Mesendoderm (in vitro differentiated cells): ENCODE data around the gene ADAMTS17.

Source experiments
- DNase-seq: peaks from one replicate; pipeline ENCODE4 v3.0.0; 2013
- H2AK5ac ChIP-seq: 2 replicates; pipeline ENCODE4 v1.6.1; 2013; ENCODE audit warnings: low read length, inconsistent platforms
- H2BK120ac ChIP-seq: 2 replicates; pipeline ENCODE4 v1.6.1; 2013; ENCODE audit warnings: low read depth, mild to moderate bottlenecking, low read length, moderate library complexity, mixed read lengths
- H2BK15ac ChIP-seq: replicated peaks from 2 replicates; pipeline ENCODE4 v1.6.1; 2013; ENCODE audit warnings: low read depth, mild to moderate bottlenecking, moderate library complexity
- H2BK5ac ChIP-seq: 2 replicates; pipeline ENCODE4 v1.6.1; 2013; ENCODE audit warnings: low read length, inconsistent platforms
- H3K18ac ChIP-seq: 2 replicates; pipeline ENCODE4 v1.6.1; 2013; ENCODE audit warnings: mild to moderate bottlenecking, low read length, mixed read lengths
- H3K23ac ChIP-seq: one replicate; pipeline ENCODE4 v1.6.1; 2013; ENCODE audit warnings: low read length
- H3K27ac ChIP-seq: 2 replicates; pipeline ENCODE4 v1.5.1; 2013; ENCODE audit warnings: low read depth, mild to moderate bottlenecking, inconsistent platforms, low read length, moderate library complexity
- H3K27me3 ChIP-seq: 2 replicates; pipeline ENCODE4 v1.6.1; 2013; ENCODE audit warnings: low read length, control low read depth, mild to moderate bottlenecking, inconsistent platforms; ENCODE audit not compliant: insufficient read depth, poor library complexity
- H3K36me3 ChIP-seq: 2 replicates; pipeline ENCODE4 v1.6.1; 2013; ENCODE audit warnings: low read length, inconsistent platforms; ENCODE audit not compliant: control insufficient read depth, insufficient read depth
- H3K4ac ChIP-seq: one replicate; pipeline ENCODE4 v1.6.1; 2013; ENCODE audit warnings: low read depth, mild to moderate bottlenecking, low read length, moderate library complexity
- H3K4me1 ChIP-seq: 2 replicates; pipeline ENCODE4 v1.6.1; 2013; ENCODE audit warnings: low read depth, low read length, inconsistent platforms; ENCODE audit not compliant: control insufficient read depth
- H3K4me2 ChIP-seq: 2 replicates; pipeline ENCODE4 v1.6.1; 2013; ENCODE audit warnings: low read length
- H3K4me3 ChIP-seq: 2 replicates; pipeline ENCODE4 v1.5.1; 2013; ENCODE audit warnings: mild to moderate bottlenecking, low read length
- H3K56ac ChIP-seq: one replicate; pipeline ENCODE4 v1.6.1; 2013; ENCODE audit warnings: low read length
- H3K79me1 ChIP-seq: 2 replicates; pipeline ENCODE4 v1.6.1; 2013; ENCODE audit warnings: low read length, inconsistent platforms
- H3K79me2 ChIP-seq: 2 replicates; pipeline ENCODE4 v1.6.1; 2013; ENCODE audit warnings: mild to moderate bottlenecking, low read length; ENCODE audit not compliant: control insufficient read depth, insufficient read depth
- H3K9ac ChIP-seq: 2 replicates; pipeline ENCODE4 v1.6.1; 2013; ENCODE audit warnings: low read length, inconsistent platforms
- H4K5ac ChIP-seq: one replicate; pipeline ENCODE4 v1.6.1; 2013; ENCODE audit warnings: low read length
- H4K8ac ChIP-seq: one replicate; pipeline ENCODE4 v1.6.1; 2013; ENCODE audit warnings: low read depth, mild to moderate bottlenecking, control low read depth, low read length, moderate library complexity
- WGBS: extraction: QIAGEN DNeasy Blood & Tissue Kit; methylation state at CpG from one replicate; pipeline ENCODE4 v1.1.7; 2013; ENCODE audit warnings: low lambda C conversion rate, missing lambda C conversion rate; ENCODE audit not compliant: insufficient coverage; ENCODE audit errors: extremely low coverage; 5-methylcytosine and 5-hydroxymethylcytosine counted together

The ADAMTS17 gene

GRCh38 chr15:100107606-100108225, 234.1 kb downstream of the ADAMTS17 start:
- WGBS = no CpG with 5 or more reads among the region's 11 CpGs
- no peak overlapping the region for H2BK5ac ChIP-seq
- no peak overlapping the region for H4K8ac ChIP-seq
- no peak overlapping the region for H3K4ac ChIP-seq
- H3K4me3 ChIP-seq = no peak overlapping the region
- DNase-seq = no peak
- no peaks in the 10 kb centered on the region for H3K79me2 ChIP-seq
- no peak overlapping the region for H3K56ac ChIP-seq
- H3K23ac ChIP-seq = no peak overlapping the region
- no peak overlapping the region for H2BK120ac ChIP-seq
- H3K18ac ChIP-seq = no peak overlapping the region
- H3K36me3 ChIP-seq = no peaks in the 10 kb centered on the region
- H2AK5ac ChIP-seq = no peak overlapping the region
- no peak overlapping the region for H3K9ac ChIP-seq
- H2BK15ac ChIP-seq = no peak overlapping the region
- no peak overlapping the region for H3K27ac ChIP-seq
- no peak overlapping the region for H3K4me2 ChIP-seq
- H4K5ac ChIP-seq = no peak overlapping the region
- H3K79me1 ChIP-seq = no peaks in the 10 kb centered on the region
- H3K27me3 ChIP-seq = no peaks in the 10 kb centered on the region
- no peaks in the 10 kb centered on the region for H3K4me1 ChIP-seq

- Histone ChIP-seq H4K5ac (no peak overlapping the region), H3K4ac (no peak overlapping the region), H3K18ac (no peak overlapping the region), H3K27me3 (no peaks in the 10 kb centered on the region), H2AK5ac (no peak overlapping the region), H2BK120ac (no peak overlapping the region), H3K4me2 (no peak overlapping the region), H2BK15ac (no peak overlapping the region), H3K4me3 (no peak overlapping the region), H2BK5ac (no peak overlapping the region), H3K56ac (no peak overlapping the region), H3K4me1 (no peaks in the 10 kb centered on the region), H3K36me3 (no peaks in the 10 kb centered on the region), H3K9ac (no peak overlapping the region), H3K27ac (no peak overlapping the region), H3K79me1 (no peaks in the 10 kb centered on the region), H4K8ac (no peak overlapping the region), H3K79me2 (no peaks in the 10 kb centered on the region), H3K23ac (no peak overlapping the region)
- no CpG with 5 or more reads among the region's 8 CpGs for WGBS
- DNase-seq = no peak
These were observed 234.6 kb downstream of the ADAMTS17 start for GRCh38 chr15:100107151-100107550.

- Histone ChIP-seq H3K18ac (no peak overlapping the region), H3K9ac (no peak overlapping the region), H3K23ac (no peak overlapping the region), H3K27me3 (no peaks in the 10 kb centered on the region), H2BK120ac (no peak overlapping the region), H3K79me1 (no peaks in the 10 kb centered on the region), H2AK5ac (no peak overlapping the region), H4K5ac (no peak overlapping the region), H3K4ac (no peak overlapping the region), H3K36me3 (no peaks in the 10 kb centered on the region), H3K27ac (no peak overlapping the region), H3K79me2 (no peaks in the 10 kb centered on the region), H3K4me1 (no peaks in the 10 kb centered on the region), H3K56ac (no peak overlapping the region), H2BK15ac (no peak overlapping the region), H4K8ac (no peak overlapping the region), H3K4me2 (no peak overlapping the region), H2BK5ac (no peak overlapping the region), H3K4me3 (no peak overlapping the region)
- no CpG with 5 or more reads among the region's 8 CpGs for WGBS
- no peak for DNase-seq
These were observed 235.0 kb downstream of the ADAMTS17 start for GRCh38 chr15:100106732-100107131.

- no peak overlapping the region for H3K23ac ChIP-seq
- no peak for DNase-seq
- H3K56ac ChIP-seq = no peak overlapping the region
- H3K27me3 ChIP-seq = no peaks in the 10 kb centered on the region
- H3K79me1 ChIP-seq = no peaks in the 10 kb centered on the region
- no peak overlapping the region for H2AK5ac ChIP-seq
- no peak overlapping the region for H2BK15ac ChIP-seq
- H3K18ac ChIP-seq = no peak overlapping the region
- no peaks in the 10 kb centered on the region for H3K79me2 ChIP-seq
- H3K36me3 ChIP-seq = no peaks in the 10 kb centered on the region
- no peak overlapping the region for H3K4ac ChIP-seq
- no peak overlapping the region for H3K4me3 ChIP-seq
- H3K4me2 ChIP-seq = no peak overlapping the region
- H3K9ac ChIP-seq = no peak overlapping the region
- H4K5ac ChIP-seq = no peak overlapping the region
- H4K8ac ChIP-seq = no peak overlapping the region
- no CpG with 5 or more reads among the region's 6 CpGs for WGBS
- H3K27ac ChIP-seq = no peak overlapping the region
- no peak overlapping the region for H2BK120ac ChIP-seq
- H3K4me1 ChIP-seq = no peaks in the 10 kb centered on the region
- no peak overlapping the region for H2BK5ac ChIP-seq
These were observed 236.7 kb downstream of the ADAMTS17 start for GRCh38 chr15:100105101-100105500.

- WGBS = no CpG with 5 or more reads among the region's 3 CpGs
- Histone ChIP-seq H4K8ac (no peak overlapping the region), H2BK15ac (no peak overlapping the region), H3K36me3 (no peaks in the 10 kb centered on the region), H3K4me1 (no peaks in the 10 kb centered on the region), H3K23ac (no peak overlapping the region), H3K79me2 (no peaks in the 10 kb centered on the region), H3K27ac (no peak overlapping the region), H4K5ac (no peak overlapping the region), H3K27me3 (no peaks in the 10 kb centered on the region), H3K9ac (no peak overlapping the region), H3K56ac (no peak overlapping the region), H3K4me2 (no peak overlapping the region), H2AK5ac (no peak overlapping the region), H3K79me1 (no peaks in the 10 kb centered on the region), H3K4ac (no peak overlapping the region), H3K18ac (no peak overlapping the region), H2BK5ac (no peak overlapping the region), H2BK120ac (no peak overlapping the region), H3K4me3 (no peak overlapping the region)
- no peak for DNase-seq
These were observed 237.5 kb downstream of the ADAMTS17 start for GRCh38 chr15:100104245-100104644.

GRCh38 chr15:100103828-100104227, 237.9 kb downstream of the ADAMTS17 start:
- H4K5ac ChIP-seq = no peak overlapping the region
- no peaks in the 10 kb centered on the region for H3K79me2 ChIP-seq
- no peak overlapping the region for H3K23ac ChIP-seq
- H3K4me1 ChIP-seq = no peaks in the 10 kb centered on the region
- H3K56ac ChIP-seq = no peak overlapping the region
- no peaks in the 10 kb centered on the region for H3K79me1 ChIP-seq
- H3K4me2 ChIP-seq = no peak overlapping the region
- H2BK15ac ChIP-seq = no peak overlapping the region
- H3K4ac ChIP-seq = no peak overlapping the region
- no peak overlapping the region for H3K9ac ChIP-seq
- no peak overlapping the region for H2BK5ac ChIP-seq
- H3K18ac ChIP-seq = no peak overlapping the region
- H2AK5ac ChIP-seq = no peak overlapping the region
- no peak overlapping the region for H3K27ac ChIP-seq
- no peak overlapping the region for H2BK120ac ChIP-seq
- H4K8ac ChIP-seq = no peak overlapping the region
- no peaks in the 10 kb centered on the region for H3K36me3 ChIP-seq
- no peak overlapping the region for H3K4me3 ChIP-seq
- WGBS = no CpG with 5 or more reads among the region's 6 CpGs
- no peaks in the 10 kb centered on the region for H3K27me3 ChIP-seq
- DNase-seq = no peak
